Measurements from ENCODE around the gene SPG7. TPM values are rescaled to one million over a fixed set of nuclear protein-coding genes. Genes with fewer than 3 reads are reported as not detected.
"Not testable (repeated sequence)": the region's sequence is repeated elsewhere in the genome, so short reads cannot be mapped to it uniquely, and the experiment has no call there.

SPG7 gene
- total RNA-seq, 1 experiment from 2014 or later, result 82.4 TPM

- Mint-ChIP-seq H3K4me3 (ENCODE audit: unreplicated experiment) (no peak overlapping the region), H3K27me3 (ENCODE audit: insufficient read depth, unreplicated experiment) (no peaks in the 10 kb centered on the region), H3K4me1 (ENCODE audit: insufficient read depth, unreplicated experiment) (peaks cover 15% of the 10 kb centered on the region), H3K36me3 (ENCODE audit: insufficient read depth, unreplicated experiment) (peaks cover 20% of the 10 kb centered on the region), H3K27ac (ENCODE audit: low read depth, unreplicated experiment) (peak overlapping the region; percentile 23), H3K9me3 (ENCODE audit: unreplicated experiment) (no peaks in the 10 kb centered on the region)
- no TSS peak for BruUV-seq (replicated peaks)
- no peak for DNase-seq (ENCODE audit: unreplicated experiment)
- ChIA-PET POLR2A (interaction anchor here (0.6 to 2.1 kb wide), 6 partner anchors 11 to 44 kb away, joined by 3 to 8 read pairs (median 5); no protein-coding TSS in a partner anchor), CTCF (interaction anchor here (1.0 kb wide), 1 partner anchor 16 kb away, joined by 3 read pairs; no protein-coding TSS in a partner anchor)
- intact Hi-C loops (cut with micrococcal nuclease), result no loop called here
- TF ChIP-seq, protein P1, sequence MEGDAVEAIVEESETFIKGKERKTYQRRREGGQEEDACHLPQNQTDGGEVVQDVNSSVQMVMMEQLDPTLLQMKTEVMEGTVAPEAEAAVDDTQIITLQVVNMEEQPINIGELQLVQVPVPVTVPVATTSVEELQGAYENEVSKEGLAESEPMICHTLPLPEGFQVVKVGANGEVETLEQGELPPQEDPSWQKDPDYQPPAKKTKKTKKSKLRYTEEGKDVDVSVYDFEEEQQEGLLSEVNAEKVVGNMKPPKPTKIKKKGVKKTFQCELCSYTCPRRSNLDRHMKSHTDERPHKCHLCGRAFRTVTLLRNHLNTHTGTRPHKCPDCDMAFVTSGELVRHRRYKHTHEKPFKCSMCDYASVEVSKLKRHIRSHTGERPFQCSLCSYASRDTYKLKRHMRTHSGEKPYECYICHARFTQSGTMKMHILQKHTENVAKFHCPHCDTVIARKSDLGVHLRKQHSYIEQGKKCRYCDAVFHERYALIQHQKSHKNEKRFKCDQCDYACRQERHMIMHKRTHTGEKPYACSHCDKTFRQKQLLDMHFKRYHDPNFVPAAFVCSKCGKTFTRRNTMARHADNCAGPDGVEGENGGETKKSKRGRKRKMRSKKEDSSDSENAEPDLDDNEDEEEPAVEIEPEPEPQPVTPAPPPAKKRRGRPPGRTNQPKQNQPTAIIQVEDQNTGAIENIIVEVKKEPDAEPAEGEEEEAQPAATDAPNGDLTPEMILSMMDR (IDR thresholded peaks at IDR 0.05; ENCODE audit: unreplicated experiment), result no peak
These were observed 47.6 kb upstream of the SPG7 start for GRCh38 chr16:89460556-89460955.

- H3K9me3 Mint-ChIP-seq (ENCODE audit: unreplicated experiment); H3K27ac Mint-ChIP-seq (ENCODE audit: low read depth, unreplicated experiment); BruUV-seq (replicated peaks); DNase-seq (ENCODE audit: unreplicated experiment); intact Hi-C loops (cut with micrococcal nuclease); H3K27me3 Mint-ChIP-seq (ENCODE audit: insufficient read depth, unreplicated experiment); H3K4me3 Mint-ChIP-seq (ENCODE audit: unreplicated experiment): not testable (repeated sequence)
- Mint-ChIP-seq H3K4me1 (ENCODE audit: insufficient read depth, unreplicated experiment) (peaks cover 16% of the 10 kb centered on the region), H3K36me3 (ENCODE audit: insufficient read depth, unreplicated experiment) (peaks cover 22% of the 10 kb centered on the region)
- ChIA-PET POLR2A (interaction anchor here (1.6 to 2.1 kb wide), 3 partner anchors 13 to 27 kb away, joined by 5 to 8 read pairs (median 6); no protein-coding TSS in a partner anchor), CTCF (interaction anchor here (0.6 kb wide), 1 partner anchor 94 kb away, joined by 3 read pairs; no protein-coding TSS in a partner anchor)
These were observed 46.3 kb upstream of the SPG7 start for GRCh38 chr16:89461890-89462289.

GRCh38 chr16:89462639-89463038 lies 45.6 kb upstream of the SPG7 start:
- CTCF ChIA-PET; POLR2A ChIA-PET; H3K9me3 Mint-ChIP-seq (ENCODE audit: unreplicated experiment); H3K27me3 Mint-ChIP-seq (ENCODE audit: insufficient read depth, unreplicated experiment); H3K27ac Mint-ChIP-seq (ENCODE audit: low read depth, unreplicated experiment); BruUV-seq (replicated peaks); H3K4me3 Mint-ChIP-seq (ENCODE audit: unreplicated experiment); DNase-seq (ENCODE audit: unreplicated experiment); intact Hi-C loops (cut with micrococcal nuclease): not testable (repeated sequence)
- Mint-ChIP-seq H3K36me3 (ENCODE audit: insufficient read depth, unreplicated experiment) (peaks cover 19% of the 10 kb centered on the region), H3K4me1 (ENCODE audit: insufficient read depth, unreplicated experiment) (peaks cover 16% of the 10 kb centered on the region)

GRCh38 chr16:89463312-89463711 lies 44.9 kb upstream of the SPG7 start:
- H3K27ac Mint-ChIP-seq (ENCODE audit: low read depth, unreplicated experiment); H3K9me3 Mint-ChIP-seq (ENCODE audit: unreplicated experiment); DNase-seq (ENCODE audit: unreplicated experiment); intact Hi-C loops (cut with micrococcal nuclease); H3K4me3 Mint-ChIP-seq (ENCODE audit: unreplicated experiment); H3K27me3 Mint-ChIP-seq (ENCODE audit: insufficient read depth, unreplicated experiment); CTCF ChIA-PET; BruUV-seq (replicated peaks); POLR2A ChIA-PET: not testable (repeated sequence)
- Mint-ChIP-seq H3K4me1 (ENCODE audit: insufficient read depth, unreplicated experiment) (peaks cover 16% of the 10 kb centered on the region), H3K36me3 (ENCODE audit: insufficient read depth, unreplicated experiment) (peaks cover 12% of the 10 kb centered on the region)

GRCh38 chr16:89466920-89467319 lies 41.3 kb upstream of the SPG7 start:
- CTCF ChIA-PET, result interaction anchor here (2.5 kb wide), 1 partner anchor 8 kb away, joined by 7 read pairs; no protein-coding TSS in a partner anchor
- no peaks in the 10 kb centered on the region for H3K9me3 Mint-ChIP-seq (ENCODE audit: unreplicated experiment)
- no peak for DNase-seq (ENCODE audit: unreplicated experiment)
- no peaks in the 10 kb centered on the region for H3K27me3 Mint-ChIP-seq (ENCODE audit: insufficient read depth, unreplicated experiment)
- H3K4me1 Mint-ChIP-seq (ENCODE audit: insufficient read depth, unreplicated experiment), result peaks cover 15% of the 10 kb centered on the region
- BruUV-seq (replicated peaks), result no TSS peak
- H3K27ac Mint-ChIP-seq (ENCODE audit: low read depth, unreplicated experiment), result no peak overlapping the region
- H3K36me3 Mint-ChIP-seq (ENCODE audit: insufficient read depth, unreplicated experiment), result peaks cover 7% of the 10 kb centered on the region
- intact Hi-C loops (cut with micrococcal nuclease), result no loop called here
- TF ChIP-seq, protein P1 (IDR thresholded peaks at IDR 0.05; ENCODE audit: unreplicated experiment), result no peak
- H3K4me3 Mint-ChIP-seq (ENCODE audit: unreplicated experiment), result no peak overlapping the region
- POLR2A ChIA-PET, result interaction anchor here (1.6 kb wide), 1 partner anchor 9 kb away, joined by 7 read pairs; no protein-coding TSS in a partner anchor
